ENCODE results near the gene LDLRAP1.
"Not testable (repeated sequence)": the region's sequence is repeated elsewhere in the genome, so short reads cannot be mapped to it uniquely, and the experiment has no call there.

LDLRAP1 gene

DNA sequence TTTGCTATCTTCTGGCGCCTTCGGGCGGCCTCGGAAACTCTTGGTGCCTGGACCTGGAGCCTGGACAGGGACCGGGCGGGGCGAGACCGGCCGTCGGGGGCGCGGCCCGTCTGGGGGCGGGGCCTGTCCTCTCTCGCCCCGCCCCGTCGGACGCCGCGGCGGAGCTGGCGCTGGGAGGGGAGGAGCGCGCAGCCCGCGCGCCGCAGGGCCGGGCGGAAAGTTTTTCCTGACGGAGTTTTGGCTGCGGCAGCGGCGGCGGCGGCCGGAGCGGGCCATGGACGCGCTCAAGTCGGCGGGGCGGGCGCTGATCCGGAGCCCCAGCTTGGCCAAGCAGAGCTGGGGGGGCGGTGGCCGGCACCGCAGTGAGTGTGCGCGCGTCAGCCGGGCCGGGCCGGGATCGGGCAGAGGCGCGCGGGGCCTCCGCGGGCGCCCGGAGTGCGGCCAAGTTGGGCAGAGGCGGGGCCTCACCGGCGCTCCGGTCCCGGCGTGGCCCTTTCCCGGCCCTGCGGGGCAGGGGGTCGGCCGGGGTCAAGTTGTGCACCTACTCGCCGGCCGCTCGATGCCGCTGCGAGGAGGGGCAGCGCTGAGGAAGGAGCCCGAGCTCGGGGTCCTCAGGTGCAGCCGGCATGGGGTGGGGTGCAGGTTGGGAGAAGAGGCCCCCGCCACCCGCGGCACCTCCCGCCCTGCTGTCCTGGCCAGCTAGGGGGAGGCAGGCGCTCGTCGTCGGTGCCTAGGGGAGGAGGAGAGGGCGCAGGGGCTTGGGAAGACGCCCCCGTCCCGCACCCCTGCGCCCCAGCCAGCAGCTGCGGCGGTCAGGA is at the start of gene LDLRAP1:
Gene LDLRAP1, plus strand, starts transcription at position 182 of the 818 bp plus-strand sequence. Its CDS starts 93 bp downstream, at position 275.
- peak; percentile 44 to 48 for DNase-seq (ENCODE audit: low read depth in 2 of 2)

GRCh38 chr1:25494952-25495351 is 48.5 kb upstream of the LDLRAP1 start:
- no peak for DNase-seq (ENCODE audit: low read depth in 2 of 2)

DNA sequence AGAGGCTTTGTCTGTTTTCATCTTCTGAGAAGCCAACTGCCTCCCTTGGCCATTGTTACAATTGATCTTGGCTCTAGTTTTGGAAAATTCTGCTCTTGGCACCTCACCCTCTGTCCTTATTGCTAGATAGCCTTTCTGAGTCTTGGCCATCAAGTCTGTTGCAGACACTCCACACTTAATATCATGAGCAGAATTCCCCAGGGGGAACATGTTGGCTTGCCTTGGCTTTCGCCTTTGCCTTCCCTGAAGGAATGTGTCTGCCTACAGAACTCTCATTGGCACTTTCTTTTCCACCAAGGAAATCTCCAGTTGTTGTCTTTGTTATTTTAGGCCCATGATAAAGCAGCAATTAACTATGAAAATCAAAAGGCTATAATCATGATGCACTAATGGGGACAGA is 42.7 kb upstream of the LDLRAP1 start:
- DNase-seq (ENCODE audit: low read depth in 2 of 2), result no peak

DNA sequence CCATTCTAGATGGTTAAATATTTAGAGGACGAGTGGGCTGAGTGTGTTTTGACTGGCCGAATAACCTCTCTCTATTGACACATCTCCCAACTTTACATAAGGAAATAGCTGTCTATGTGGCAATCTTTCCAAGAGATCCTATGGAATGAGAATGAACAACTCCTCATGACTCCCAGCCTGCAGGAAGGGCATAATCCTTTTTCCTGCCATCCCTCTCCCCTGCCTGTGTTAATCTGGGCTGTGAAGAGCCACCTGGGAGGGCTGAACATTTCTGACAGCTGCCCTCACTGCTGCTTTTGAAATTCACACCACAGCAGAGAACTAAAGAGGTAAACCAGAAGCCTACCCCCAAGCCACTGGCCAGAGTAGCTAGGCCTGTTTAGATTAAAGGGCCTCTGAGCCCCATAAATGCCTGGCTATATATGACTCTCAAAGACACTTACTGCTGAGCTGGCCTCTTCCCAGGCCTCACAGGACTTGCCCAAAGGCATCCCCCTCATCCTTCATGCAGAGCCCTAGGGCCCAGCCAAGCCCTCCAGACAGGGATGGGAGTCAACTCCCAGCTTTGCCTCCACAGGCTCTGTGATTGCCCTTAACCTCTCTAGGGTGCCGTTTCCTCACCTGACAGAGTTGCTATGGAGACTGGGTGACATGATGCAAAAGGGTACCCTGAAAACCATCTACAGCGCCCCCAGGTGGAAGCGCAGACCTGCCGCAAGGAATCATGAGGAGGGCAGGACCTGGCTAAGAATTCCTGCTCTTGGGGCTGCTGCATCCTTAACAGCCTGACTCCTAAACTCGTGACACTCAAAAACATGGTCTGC is 42.0 kb upstream of the LDLRAP1 start:
- DNase-seq (ENCODE audit: low read depth in 2 of 2), result peak in 1 of 2 donors; percentile 8

DNA sequence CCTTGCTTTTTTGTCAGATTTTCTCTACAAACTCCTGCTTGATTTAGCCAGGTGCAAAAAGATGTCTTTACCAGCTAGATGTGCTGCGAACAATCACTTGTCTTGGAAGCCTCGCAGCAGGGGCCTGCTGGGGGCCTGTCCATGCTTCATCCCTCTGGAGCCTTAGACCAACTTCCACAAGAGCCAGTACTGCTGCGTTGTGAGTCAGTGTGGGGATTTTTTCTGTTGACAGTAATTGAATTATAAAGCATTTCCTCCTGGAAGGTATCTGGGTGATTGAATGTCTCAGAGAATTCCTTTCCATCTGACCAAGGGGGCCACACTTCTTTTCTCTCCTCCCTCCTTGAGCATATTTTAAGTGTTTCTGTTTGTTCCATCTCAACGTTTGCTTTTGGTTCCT is 40.4 kb upstream of the LDLRAP1 start:
- DNase-seq (ENCODE audit: low read depth in 2 of 2), result no peak

DNA sequence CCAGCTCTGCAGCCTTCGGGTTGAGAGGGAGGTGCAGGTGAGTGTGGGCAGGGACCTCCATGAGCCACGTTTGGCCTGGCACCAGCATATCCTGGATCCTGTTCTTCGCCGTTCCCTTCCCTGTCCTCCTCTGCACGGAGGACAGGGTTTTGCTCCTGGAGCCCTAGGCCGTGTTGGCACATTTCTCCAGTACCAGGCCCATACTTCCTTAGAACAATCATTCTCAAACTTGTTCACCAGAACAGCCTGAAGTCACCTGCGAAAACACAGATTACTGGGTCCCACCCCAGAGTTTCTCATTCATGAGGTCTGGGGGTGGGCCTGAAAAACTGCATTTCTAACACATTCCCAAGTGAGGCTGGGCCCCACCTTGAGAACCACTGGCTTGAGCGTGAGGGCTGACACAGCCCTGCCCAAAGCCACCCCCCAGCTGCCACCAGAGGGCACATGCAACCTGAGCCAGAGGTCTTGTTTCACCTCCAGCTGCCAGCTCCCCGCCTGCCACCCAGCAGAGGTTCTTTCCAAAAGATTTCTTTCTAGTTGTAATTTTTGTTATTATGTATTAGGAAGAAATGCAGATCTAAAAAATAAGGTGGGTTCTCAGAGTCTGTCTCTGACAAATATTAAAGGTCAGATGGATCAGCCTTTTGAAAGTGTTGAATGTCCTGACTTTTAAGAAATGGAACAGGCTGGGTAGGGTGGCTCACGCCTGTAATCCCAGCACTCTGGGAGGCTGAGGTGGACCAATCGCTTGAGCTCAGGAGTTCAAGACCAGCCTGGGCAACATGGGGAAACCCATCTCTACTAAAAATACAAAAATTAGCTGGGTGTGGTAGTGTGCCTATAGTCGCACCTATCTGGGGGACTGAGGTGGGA is 39.6 kb upstream of the LDLRAP1 start:
- peak; percentile 54 to 55 for DNase-seq (ENCODE audit: low read depth in 2 of 2)

- DNase-seq (ENCODE audit: low read depth in 2 of 2), result no peak
Observed at GRCh38 chr1:25504706-25505595, 38.5 kb upstream of the LDLRAP1 start.

DNA sequence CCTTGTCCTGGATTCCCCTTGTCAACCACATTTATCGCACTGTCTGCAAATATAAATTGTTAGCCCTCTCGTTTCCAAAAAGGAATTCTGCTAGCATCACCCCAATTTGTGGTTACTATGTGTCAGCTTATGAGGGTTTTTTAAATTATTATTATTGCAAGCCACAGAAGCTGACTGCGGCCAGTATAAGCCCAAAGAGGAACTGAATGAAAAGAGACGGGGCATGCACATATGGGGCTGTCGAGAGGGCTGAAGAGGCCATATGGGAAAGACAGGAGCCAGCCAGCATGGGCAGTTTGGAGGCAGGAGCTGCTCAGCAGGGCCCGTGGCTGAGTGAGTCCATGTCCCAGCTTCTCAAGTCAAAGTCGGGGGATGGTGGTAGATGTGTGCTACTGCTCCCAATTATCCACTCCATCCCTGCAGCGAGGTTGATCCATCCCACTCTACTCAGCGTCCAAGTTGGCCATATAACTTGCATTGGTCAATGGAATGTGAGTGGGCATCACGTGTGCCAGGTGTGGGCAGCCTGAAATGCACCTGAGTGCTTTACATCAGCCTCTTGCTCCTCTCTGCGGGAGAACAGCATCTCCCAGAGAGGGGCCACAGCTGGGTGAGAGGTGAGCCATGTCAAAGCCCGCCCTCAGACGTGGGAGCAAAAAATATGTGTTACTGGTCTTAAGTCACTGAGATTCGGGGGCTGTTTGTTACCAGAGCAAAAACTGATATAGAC is 37.6 kb upstream of the LDLRAP1 start:
- DNase-seq (ENCODE audit: low read depth in 2 of 2), result no peak

DNA sequence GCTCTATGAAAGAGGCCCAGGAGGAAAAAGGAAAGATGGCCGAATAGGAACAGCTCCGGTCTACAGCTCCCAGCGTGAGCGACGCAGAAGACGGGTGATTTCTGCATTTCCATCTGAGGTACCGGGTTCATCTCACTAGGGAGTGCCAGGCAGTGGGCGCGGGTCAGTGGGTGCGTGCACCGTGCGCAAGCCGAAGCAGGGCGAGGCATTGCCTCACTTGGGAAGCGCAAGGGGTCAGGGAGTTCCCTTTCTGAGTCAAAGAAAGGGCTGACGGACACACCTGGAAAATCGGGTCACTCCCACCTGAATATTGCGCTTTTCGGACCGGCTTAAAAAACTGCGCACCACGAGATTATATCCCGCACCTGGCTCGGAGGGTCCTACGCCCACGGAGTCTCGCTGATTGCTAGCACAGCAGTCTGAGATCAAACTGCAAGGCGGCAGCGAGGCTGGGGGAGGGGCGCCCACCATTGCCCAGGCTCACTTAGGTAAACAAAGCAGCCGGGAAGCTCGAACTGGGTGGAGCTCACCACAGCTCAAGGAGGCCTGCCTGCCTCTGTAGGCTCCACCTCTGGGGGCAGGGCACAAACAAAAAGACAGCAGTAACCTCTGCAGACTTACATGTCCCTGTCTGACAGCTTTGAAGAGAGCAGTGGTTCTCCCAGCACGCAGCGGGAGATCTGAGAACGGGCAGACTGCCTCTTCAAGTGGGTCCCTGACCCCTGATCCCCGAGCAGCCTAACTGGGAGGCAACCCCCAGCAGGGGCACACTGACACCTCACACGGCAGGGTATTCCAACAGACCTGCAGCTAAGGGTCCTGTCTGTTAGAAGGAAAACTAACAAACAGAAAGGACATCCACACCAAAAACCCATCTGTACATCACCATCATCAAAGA is 36.6 kb upstream of the LDLRAP1 start:
- not testable (repeated sequence) for DNase-seq (ENCODE audit: low read depth in 2 of 2)

GRCh38 chr1:25513666-25514065 is 29.7 kb upstream of the LDLRAP1 start:
- DNase-seq (ENCODE audit: low read depth in 2 of 2), result no peak

GRCh38 chr1:25515033-25515432 is 28.4 kb upstream of the LDLRAP1 start:
- DNase-seq (ENCODE audit: low read depth in 2 of 2), result no peak

DNA sequence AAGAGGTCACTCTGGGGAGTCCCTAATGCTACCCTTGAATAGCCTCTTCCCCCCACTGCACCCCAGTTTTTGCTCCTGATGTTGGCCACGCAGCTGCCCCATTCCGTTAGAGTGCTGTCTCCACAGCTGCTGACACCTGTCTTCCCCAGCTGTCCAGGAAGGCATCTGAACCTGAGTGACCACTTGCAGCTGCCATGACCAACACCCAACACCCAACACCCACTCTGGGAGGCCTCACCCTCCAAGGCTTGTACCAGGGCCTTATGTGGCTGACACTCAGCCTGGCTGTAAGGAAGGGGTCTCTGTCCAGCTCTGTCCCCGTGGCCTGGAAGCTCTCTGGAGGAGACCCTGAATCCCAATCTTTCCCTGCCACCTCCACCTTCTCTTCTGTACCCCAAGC is 26.7 kb upstream of the LDLRAP1 start:
- no peak for DNase-seq (ENCODE audit: low read depth in 2 of 2)

- no peak for DNase-seq (ENCODE audit: low read depth in 2 of 2)
Observed at GRCh38 chr1:25517476-25518394, 25.7 kb upstream of the LDLRAP1 start.

GRCh38 chr1:25519624-25520023 is 23.8 kb upstream of the LDLRAP1 start:
- no peak for DNase-seq (ENCODE audit: low read depth in 2 of 2)

- peak; percentile 61 to 71 for DNase-seq (ENCODE audit: low read depth in 2 of 2)
Observed at GRCh38 chr1:25520446-25521061, 22.9 kb upstream of the LDLRAP1 start.

- DNase-seq (ENCODE audit: low read depth in 2 of 2), result no peak
Observed at GRCh38 chr1:25522031-25522655, 21.3 kb upstream of the LDLRAP1 start.

- no peak for DNase-seq (ENCODE audit: low read depth in 2 of 2)
Observed at GRCh38 chr1:25523542-25523941, 19.9 kb upstream of the LDLRAP1 start.

Measured in activated CD4-positive, alpha-beta T cell treated with anti-CD3 and anti-CD28 coated beads for 24 hours (primary cell).